Kidney (tissue), 14 donors: ENCODE data around the gene RAG2. TPM values are rescaled to one million over a fixed set of nuclear protein-coding genes. Genes with fewer than 3 reads are reported as not detected.

Source experiments
- DNase-seq, 5 donors: peaks; one replicate each; pipeline ENCODE4 v3.0.0-alpha.2; 2013 to 2020
- FAIRE-seq: peaks from 2 replicates; lab custom pipeline; 2012; peaks lifted over from hg19 to GRCh38; lab: Jason Lieb, UNC
- H3K27ac ChIP-seq, 2 donors: one replicate each; pipeline ENCODE4 v1.7.0; 2013; ENCODE audit warnings: low read depth in 2 of 2, low read length in 2 of 2, inconsistent platforms in 1 of 2
- H3K27me3 ChIP-seq: one replicate; pipeline ENCODE4 v1.7.1; 2013; ENCODE audit warnings: low read length, inconsistent platforms; ENCODE audit not compliant: control insufficient read depth, insufficient read depth
- H3K36me3 ChIP-seq, 3 donors: one replicate each; pipeline versions ENCODE4 v1.7.0 to v1.7.1; 2013; ENCODE audit warnings: low read length in 3 of 3, control low read depth in 1 of 3, inconsistent platforms in 1 of 3; ENCODE audit not compliant: insufficient read depth in 3 of 3, control insufficient read depth in 2 of 3
- H3K4me1 ChIP-seq, 3 donors: one replicate each; pipeline versions ENCODE4 v1.7.0 to v1.7.1; 2013; ENCODE audit warnings: low read length in 3 of 3, inconsistent platforms in 1 of 3, low read depth in 1 of 3; ENCODE audit not compliant: control insufficient read depth in 2 of 3, insufficient read depth in 2 of 3
- H3K4me3 ChIP-seq, 3 donors: one replicate each; pipeline versions ENCODE4 v1.7.0 to v1.8.1; 2013; ENCODE audit warnings: low read length in 3 of 3, control low read depth in 1 of 3, inconsistent platforms in 1 of 3
- H3K9ac ChIP-seq, 3 donors: one replicate each; pipeline versions ENCODE4 v1.7.0 to v1.7.1; 2013; ENCODE audit warnings: low read length in 3 of 3, control low read depth in 1 of 3, inconsistent platforms in 1 of 3
- H3K9me3 ChIP-seq, 3 donors: one replicate each; pipeline versions ENCODE4 v1.7.0 to v1.7.1; 2013; ENCODE audit warnings: low read length in 3 of 3, control low read depth in 1 of 3, inconsistent platforms in 1 of 3; ENCODE audit not compliant: control insufficient read depth in 2 of 3, insufficient read depth in 1 of 3
- CTCF ChIP-seq: IDR thresholded peaks from 3 replicates; pipeline ENCODE4 v1.5.1; 2012; ENCODE audit warnings: mild to moderate bottlenecking, moderate library complexity, borderline replicate concordance; ENCODE audit not compliant: insufficient read depth; ENCODE audit errors: extremely low read depth
- intact Hi-C: fragments of 100-400 bp; cut with DNase I; formaldehyde crosslinking; loops from one replicate; pipeline ENCODE4 v1.11.1; 2022
- polyA plus RNA-seq: library from polyadenylated mRNA; stranded (reverse); fragments of 350-450 nt; fragmentation: Illumina TruSeq; extraction: RNeasy Lipid Tissue Mini Kit (QIAGEN cat#74804); gene quantifications from one replicate; pipeline ENCODE4 v1.2.3, GENCODE V29; 2014; ENCODE audit warnings: low read depth, low replicate concordance; ENCODE audit not compliant: insufficient read depth
- total RNA-seq: library from RNA; stranded (reverse); fragmentation: NEBNext Ultra II Directional; extraction: Animal tissue kit (Norgen Biotek cat#: 25700); gene quantifications from one replicate; pipeline ENCODE4 v1.2.1, GENCODE V29; 2021
- donor health status: control.
- donor health status: control.
- donor health status: control.
- donor health status: control.
- donor health status: control.
- donor health status: DM: yes; HTN: yes; CAD: no.
- donor health status: Normal renal cell carcinoma (clear cell type).

RAG2 gene
- total and polyA plus RNA-seq, 2 donors from 2014 or later: not detected

- Histone ChIP-seq H3K4me3 (no peak overlapping the region), H3K36me3 (no peaks in the 10 kb centered on the region), H3K9me3 (no peaks in the 10 kb centered on the region), H3K27me3 (no peaks in the 10 kb centered on the region), H3K9ac (no peak overlapping the region), H3K4me1 (no peaks in the 10 kb centered on the region), H3K27ac (no peak overlapping the region)
- FAIRE-seq (no peak), DNase-seq (no peak)
- intact Hi-C loops: no loop called here
- no peak for TF ChIP-seq CTCF
Observed at GRCh38 chr11:36627006-36627405, 29.0 kb upstream of the RAG2 start.

DNA sequence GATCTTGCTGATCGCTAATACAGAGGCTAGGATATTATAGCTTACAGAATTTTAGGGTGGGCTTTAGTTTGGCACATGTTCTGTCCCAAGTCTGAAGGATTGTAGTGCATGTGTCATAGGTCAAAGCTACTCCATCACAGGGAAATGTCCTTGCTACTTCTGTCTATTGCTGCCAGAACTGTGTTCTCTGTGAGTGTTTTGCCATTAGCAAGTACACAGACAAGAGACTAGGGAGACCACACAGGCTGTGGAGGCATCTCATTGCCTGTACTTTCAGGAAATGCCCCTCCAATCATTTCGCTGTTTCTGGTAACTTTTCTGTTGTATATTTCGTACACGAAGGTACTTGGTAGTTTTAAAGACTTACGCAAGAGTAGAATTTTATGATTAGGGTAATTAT lies 25.5 kb upstream of the RAG2 start:
- Histone ChIP-seq H3K4me3 (no peak overlapping the region), H3K9me3 (no peaks in the 10 kb centered on the region), H3K9ac (no peak overlapping the region), H3K27me3 (no peaks in the 10 kb centered on the region), H3K4me1 (peaks cover 0 to 3% (median 2%) of the 10 kb centered on the region in 3 donors), H3K36me3 (no peaks in the 10 kb centered on the region), H3K27ac (no peak overlapping the region)
- DNase-seq (no peak), FAIRE-seq (no peak)
- intact Hi-C loops: no loop called here
- TF ChIP-seq CTCF: no peak

DNA sequence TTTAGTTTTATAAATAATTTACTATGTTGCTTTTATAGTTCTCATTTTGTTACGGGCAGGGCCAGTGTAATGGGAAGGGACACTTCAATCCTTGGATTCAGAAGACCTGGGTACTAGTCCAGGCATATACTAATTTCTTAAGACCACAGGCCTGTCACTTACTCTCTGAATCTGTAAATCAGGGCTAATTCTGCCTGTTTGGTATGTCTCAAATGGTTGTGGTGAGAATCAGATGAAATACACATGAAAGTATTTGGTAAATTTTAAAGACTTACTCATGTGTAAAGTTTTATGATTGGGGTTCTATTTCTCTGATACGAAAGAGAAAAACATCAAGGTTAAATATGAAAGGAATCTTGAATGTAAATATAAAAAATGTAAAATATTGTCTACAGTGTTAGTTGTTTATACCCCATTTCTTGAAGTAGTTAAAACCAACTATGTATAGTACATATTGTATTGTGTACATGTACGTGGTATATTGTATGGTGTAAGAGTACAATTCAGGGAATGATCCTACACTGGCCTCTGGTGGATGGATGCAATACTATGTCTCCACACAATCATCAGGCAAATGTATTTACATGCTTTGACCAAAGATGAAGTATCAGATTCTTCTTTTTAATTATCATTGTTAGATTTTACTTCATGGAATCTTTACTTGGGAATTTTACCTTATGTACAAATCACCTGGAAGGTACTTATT lies 24.5 kb upstream of the RAG2 start:
- no peaks in the 10 kb centered on the region for H3K9me3 ChIP-seq
- no peaks in the 10 kb centered on the region for H3K27me3 ChIP-seq
- peak; percentile 29 for TF ChIP-seq CTCF
- FAIRE-seq: peak; percentile 64
- H3K4me1 ChIP-seq: peaks cover 0 to 4% (median 2%) of the 10 kb centered on the region in 3 donors
- H3K27ac ChIP-seq: no peak overlapping the region
- peak in 3 of 5 donors; percentile 15 to 76 (median 57) for DNase-seq
- H3K4me3 ChIP-seq: no peak overlapping the region
- H3K36me3 ChIP-seq: no peaks in the 10 kb centered on the region
- intact Hi-C loops: no loop called here
- no peak overlapping the region for H3K9ac ChIP-seq

- Histone ChIP-seq H3K4me1 (peaks cover 0 to 4% (median 2%) of the 10 kb centered on the region in 3 donors), H3K27me3 (no peaks in the 10 kb centered on the region), H3K9me3 (no peaks in the 10 kb centered on the region), H3K36me3 (no peaks in the 10 kb centered on the region), H3K9ac (no peak overlapping the region), H3K4me3 (no peak overlapping the region), H3K27ac (no peak overlapping the region)
- no peak for DNase-seq
- intact Hi-C loops: no loop called here
- FAIRE-seq: no peak
- no peak for TF ChIP-seq CTCF
Observed at GRCh38 chr11:36620246-36620645, 22.2 kb upstream of the RAG2 start.
